DND-41 (cell line): ENCODE data around the gene AKIRIN2.

Experiments
- CTCF ChIP-seq: IDR thresholded peaks from 2 replicates; pipeline ENCODE4 v1.5.1; 2012; ENCODE audit warnings: borderline replicate concordance, low read length, moderate library complexity, mild to moderate bottlenecking; ENCODE audit not compliant: poor library complexity, severe bottlenecking; ENCODE audit errors: extremely low read depth
- EZH2 ChIP-seq: IDR thresholded peaks from 3 replicates; pipeline ENCODE4 v1.6.1; 2012; ENCODE audit warnings: borderline replicate concordance, low read depth, mild to moderate bottlenecking, moderate library complexity, low read length, inconsistent platforms; ENCODE audit not compliant: severe bottlenecking

- TF ChIP-seq CTCF = no peak
- TF ChIP-seq EZH2 = no peak
These were observed 73.2 kb downstream of the AKIRIN2 start for GRCh38 chr6:87628881-87629280.
